GM19455 (cell line): ENCODE data around the gene ATP2C1.

ENCODE experiments used
- ATAC-seq: cut with Tn5 transposase; IDR thresholded peaks from one replicate; pipeline ENCODE4 v1.9.1; 2021; ENCODE audit not compliant: unreplicated experiment

Gene ATP2C1

DNA sequence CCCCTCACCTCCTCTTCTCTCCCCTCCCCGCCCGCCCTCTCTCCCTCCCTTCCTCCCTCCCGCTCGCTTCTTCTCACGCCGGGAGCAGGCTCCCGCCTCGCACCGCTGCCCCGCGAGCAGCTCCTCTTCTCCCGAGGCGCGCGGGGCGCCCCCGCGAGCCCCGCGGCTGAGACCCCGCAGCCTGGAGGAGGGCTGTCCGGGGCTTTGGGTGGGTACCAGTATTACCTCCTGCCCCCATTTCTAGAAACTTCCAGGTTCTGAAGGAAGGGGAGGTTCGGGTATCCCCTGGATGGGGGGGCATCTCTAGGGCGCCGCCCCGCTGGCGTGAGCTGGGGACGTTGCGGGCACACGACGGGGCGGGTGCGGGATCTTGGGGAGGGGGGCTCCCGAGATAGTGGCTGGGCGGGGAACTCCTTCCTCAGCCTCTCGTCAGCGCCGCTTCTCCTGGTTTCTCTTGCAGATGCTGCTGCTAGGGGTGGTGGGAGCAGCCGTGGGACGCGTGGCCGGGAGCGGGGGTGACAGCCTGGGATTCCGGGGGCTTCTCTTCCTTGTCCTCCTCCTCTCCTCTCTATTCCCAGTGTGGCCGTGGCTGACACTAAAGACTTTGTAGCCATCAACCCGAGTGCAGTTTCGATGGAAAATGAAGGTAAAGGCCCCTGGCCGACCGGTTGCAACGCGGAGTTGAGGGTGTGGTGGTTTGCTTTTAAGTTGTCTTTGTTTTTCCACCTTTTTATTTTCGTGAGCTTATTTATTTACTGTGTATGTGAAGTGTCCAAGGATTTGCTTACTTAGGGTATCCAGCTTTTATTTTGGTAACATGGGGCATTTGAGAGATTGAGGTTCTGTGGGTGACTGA, 474 bp downstream of the ATP2C1 start:
- ATAC-seq: peak; percentile 18

DNA sequence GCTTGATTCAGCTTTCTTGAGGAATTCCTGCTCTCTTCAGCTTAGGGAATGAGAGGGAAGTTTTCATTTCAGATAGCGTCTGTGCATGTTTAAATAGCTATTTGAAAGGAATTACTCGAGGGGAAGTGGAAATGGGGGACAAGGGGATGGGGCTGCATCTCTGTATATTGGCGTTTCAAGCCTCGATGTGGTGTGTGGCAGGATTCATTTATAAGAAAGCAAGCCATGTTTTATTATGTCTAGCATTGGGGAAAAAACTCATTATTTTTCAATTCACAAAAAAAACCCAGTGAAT, 1.0 kb downstream of the ATP2C1 start:
- ATAC-seq: no peak

- no peak for ATAC-seq
Observed at GRCh38 chr3:130895690-130896488, 2.0 kb downstream of the ATP2C1 start.

DNA sequence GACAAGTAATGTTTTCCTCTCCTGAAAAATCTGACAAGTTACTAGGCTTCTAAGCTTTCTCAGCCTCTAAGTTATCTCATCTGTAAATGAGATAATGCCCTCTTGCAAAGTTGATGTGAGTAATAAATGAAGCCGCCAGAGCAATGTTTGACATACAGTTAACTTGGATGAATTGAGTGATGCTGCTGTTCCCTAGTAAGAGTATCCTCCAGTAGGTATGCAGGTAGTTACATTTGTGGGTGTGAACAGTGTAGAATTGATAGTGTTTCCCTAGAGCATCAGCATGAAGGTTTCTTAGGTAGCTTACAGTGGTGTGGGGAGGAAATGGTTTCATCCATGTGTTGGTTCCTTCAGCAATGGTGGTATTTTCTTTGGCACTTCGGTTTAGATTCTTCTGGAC, 3.4 kb downstream of the ATP2C1 start:
- no peak for ATAC-seq

DNA sequence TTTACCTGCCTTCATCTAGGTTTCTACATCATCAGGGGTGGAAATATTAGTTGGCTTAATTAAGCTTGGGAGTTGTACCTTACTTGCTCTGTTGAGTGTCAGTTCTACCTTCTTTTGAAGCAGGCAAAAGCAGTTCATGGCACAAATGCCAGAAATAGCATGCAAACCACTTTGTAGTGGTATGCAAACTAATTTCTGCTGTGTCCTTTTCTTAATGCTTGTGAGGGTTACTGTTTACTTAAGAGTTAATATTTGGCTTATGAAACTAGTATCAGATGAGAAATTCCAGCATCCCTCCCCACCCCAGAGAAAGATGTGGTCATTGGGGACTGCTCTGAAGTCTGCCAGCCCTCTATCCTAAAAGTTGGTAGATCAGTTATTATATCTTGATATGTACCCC, 7.1 kb downstream of the ATP2C1 start:
- ATAC-seq: no peak

DNA sequence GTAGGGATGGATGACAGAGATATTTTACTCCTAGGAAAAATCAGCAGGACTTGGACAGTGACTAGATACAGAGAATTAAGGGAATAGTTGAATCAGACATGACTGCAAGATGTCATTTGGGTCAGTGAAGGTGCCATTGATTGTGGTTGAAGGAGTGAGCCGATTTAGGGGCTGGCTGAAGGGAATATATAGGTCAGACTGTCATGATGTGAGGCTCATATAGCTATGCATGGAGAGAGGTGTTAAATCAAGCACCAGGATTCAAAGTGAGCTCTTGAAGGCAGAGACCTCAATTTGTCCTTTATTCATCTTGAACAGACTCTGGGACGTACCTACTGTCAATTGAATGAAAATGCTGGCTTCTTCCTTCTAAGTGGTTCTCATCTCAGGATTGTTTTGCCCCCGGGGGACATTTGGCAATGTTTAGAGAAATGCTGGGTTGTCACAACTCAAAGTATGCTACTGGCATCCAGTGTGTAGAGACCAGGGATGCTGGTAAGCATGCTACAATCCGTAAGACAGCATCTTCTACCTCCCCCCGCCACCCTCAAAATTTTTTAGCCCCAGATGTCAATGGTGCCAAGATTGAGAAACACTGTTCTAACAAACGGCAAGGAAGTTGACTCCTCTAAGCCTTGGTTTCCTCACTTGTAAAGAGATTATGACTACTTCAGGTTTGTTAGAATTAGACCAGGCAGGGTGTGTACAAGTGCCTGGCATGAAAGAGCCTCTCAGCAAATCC, 7.8 kb downstream of the ATP2C1 start:
- no peak for ATAC-seq

DNA sequence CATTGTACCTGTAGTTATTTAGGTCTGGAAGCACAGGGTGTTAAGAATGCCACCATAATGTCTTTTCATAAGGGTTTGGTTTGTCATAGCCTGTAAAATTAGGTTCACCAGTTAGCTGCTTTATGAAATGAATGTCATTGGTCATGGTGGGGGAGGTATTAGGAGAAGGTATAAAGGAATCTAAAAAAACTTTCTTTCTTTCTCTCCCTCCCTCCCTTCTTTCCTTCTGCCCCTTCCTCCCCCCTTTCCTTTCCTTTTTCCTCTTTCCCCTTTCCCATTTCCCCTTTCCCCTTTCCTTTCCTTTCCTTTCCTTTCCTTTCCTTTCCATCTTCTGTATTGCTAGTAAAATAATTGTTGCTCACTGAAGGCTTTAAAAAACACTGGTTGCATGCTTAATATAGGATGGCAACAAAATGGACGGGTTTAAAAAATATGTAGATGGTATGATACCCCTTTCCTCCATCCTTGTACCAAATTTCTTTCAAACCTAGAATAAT, 9.6 kb downstream of the ATP2C1 start:
- no peak for ATAC-seq

GRCh38 chr3:130904491-130904890, 10.6 kb downstream of the ATP2C1 start:
- ATAC-seq: no peak

DNA sequence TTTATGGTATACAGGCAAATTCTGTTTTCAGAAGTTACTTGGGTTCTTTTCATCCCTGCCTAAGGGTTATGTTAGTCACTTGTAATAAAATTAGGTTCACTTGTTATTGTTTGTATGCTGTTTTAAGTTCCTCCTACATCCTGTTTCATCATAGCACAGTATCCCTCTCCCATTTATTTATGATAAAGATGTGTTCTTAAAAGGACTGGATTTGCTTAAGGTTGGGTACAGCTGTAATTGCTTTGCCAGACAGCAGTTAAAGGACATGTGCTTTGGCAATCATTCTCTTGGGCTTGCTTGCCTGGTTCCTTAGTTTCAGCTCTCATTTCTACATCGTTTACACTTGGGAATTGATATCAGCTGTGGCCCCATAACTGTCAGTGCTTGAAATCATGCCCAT, 11.7 kb downstream of the ATP2C1 start:
- ATAC-seq: no peak

DNA sequence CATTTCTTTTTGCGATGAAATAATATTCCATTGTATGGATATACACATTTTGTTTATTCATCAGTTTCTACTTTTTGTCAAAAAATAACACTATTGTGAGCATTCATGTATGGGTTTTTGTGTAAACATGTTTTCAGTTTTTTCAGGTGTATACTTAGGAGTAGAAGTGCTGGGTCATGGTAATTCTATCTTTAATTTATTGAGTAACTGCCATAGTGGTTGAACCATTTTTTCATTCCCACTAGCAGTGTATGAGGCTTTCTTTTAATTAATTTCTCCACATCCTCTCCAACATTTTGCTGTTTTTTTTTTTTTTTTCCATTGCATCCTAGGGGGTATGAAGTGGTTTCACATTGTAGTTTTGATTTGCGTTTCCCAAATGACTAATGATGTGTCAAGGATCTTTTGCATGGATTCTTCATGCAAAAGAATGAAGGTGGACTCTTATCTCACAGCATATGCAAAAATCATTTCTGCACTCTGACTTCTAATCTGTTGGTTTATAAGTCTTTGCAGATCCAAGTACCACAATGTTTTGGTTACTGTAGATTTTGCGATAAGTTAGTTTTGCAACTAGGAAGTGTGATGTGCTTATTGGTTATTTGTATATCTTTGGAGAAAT, 12.6 kb downstream of the ATP2C1 start:
- ATAC-seq: no peak

DNA sequence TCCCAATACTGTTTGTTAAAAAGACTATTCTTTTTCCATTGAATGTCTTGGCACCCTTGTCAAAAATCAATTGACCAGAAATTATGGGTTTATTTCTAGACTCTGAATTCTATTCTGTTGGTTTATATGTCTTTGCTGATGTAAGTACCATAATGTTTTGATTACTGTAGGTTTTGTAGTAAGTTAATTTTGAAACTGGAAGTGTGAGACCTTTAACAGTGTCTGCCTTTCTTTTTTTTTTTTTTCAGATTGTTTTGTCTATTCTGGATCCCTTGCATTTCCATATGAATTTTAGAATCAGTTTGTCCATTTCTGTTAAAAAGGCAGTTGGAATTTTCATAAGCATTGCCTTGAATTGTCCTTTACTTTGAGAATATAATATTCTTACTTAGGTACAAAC, 13.6 kb downstream of the ATP2C1 start:
- ATAC-seq: no peak

DNA sequence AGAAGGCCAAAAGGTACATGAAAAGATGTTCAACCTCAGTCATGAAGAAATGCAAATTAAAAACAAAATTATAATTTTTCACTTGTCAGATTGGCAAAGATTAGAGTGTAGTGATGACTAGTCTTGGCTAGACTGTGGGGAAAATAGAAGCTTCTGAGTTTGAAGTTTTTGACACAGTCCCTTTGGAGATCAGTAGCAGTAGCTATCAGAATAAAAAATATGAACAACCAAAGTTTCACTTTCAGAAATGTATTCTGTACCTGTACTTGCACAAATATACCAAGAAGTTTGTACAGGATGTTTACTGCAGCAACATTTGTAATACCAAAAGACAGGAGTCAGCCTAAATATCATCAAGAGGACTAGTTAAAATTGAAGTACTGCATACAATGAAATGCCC, 14.1 kb downstream of the ATP2C1 start:
- no peak for ATAC-seq

DNA sequence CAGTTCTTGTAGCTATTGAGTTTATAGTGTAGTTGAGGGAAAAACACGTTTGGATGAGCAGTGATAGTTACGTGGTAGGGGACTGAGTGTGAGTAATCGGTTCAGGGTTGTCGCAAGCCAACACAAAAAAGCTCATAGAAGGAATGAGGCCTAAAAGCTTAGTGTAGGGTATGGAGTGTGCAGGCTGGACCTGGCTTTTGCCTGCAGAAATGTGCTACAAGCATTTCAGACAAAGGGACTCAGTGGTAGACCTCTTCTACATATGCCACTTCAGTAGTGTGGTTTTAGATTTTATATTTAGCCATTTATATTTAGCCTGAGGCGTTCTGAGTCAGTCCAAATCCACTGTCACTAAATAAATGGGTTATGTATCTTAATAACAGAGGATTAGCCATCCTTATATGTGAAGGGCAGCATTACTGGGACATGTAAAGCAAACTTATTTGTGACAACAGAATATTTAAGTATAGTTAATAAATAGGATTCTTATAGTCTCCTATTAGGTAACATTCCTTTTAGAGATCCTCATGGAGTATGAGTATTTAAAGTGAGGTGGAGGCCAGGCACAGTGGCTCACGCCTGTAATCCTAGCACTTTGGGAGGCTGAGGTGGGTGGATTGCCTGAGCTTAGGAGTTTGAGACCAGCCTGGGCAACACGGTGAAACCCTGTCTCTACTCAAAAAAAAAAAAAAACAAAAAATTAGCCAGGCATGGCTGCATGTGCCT, 21.8 kb downstream of the ATP2C1 start:
- no peak for ATAC-seq

DNA sequence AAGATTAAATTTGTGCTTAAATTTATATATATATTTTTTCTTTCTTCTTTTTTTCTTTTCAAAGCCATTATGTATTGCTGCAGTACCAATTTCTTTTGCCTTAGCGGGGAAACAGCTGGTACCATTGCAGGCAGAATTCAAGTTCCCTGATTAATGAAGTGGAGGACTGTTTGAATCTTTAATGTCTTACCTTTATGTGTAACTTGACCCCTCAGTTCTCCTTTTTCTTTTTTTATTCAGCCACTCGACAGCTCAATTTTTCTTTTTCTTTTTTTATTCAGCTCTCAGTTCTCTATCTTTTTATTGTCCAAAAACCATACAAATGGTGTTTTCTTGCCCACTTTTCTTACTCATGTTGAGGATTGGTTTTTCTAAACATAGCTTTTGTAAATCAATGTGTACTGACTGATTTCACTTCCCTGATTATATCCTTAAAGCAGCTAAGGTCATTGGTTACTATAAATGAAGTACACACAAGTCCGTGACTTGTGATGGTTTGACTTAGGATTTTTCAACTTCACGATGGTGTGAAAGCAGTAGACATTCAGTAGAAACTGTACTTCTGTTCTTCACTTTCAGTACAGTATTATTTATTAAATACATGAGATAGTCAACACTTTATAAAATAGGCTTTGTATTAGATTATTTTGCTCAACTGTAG, 22.8 kb downstream of the ATP2C1 start:
- peak; percentile 70 for ATAC-seq

GRCh38 chr3:130918328-130918727, 24.4 kb downstream of the ATP2C1 start:
- ATAC-seq: no peak

GRCh38 chr3:130925628-130926027, 31.7 kb downstream of the ATP2C1 start:
- no peak for ATAC-seq

- ATAC-seq: no peak
Observed at GRCh38 chr3:130926504-130926903, 32.6 kb downstream of the ATP2C1 start.

DNA sequence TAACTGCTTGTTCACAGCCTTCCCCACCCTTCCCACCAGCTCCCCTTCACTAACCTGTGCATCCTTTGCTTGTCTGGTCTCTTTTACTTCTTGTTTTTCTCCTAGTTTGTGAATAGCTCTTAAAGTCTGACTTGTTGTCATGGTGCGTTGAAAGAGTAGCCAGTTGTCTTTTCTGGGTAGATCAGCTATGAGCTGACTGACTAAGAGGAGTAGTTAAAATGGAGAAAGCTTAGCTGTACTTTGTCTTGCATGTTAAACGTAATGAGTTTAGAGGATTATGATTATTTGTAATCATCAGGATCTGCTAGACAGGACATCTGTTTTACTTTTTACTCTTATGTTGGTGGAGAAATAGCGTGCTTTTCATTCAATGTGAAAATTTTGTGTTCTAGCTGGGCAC, 35.9 kb downstream of the ATP2C1 start:
- no peak for ATAC-seq

- no peak for ATAC-seq
Observed at GRCh38 chr3:130932979-130933378, 39.1 kb downstream of the ATP2C1 start.

GRCh38 chr3:130933801-130934345, 40.0 kb downstream of the ATP2C1 start:
- no peak for ATAC-seq
